Measurements from ENCODE around the gene MINDY4.

The MINDY4 gene

GRCh38 chr7:30931929-30932540 lies 160.8 kb downstream of the MINDY4 start:
- in situ Hi-C loops (cut with HindIII; ENCODE audit: low sequenced_read_pairs), result no loop called here
- no peak for DNase-seq (ENCODE audit: low read depth, low spot score)
- no peak overlapping the region for H3K4me3 ChIP-seq (ENCODE audit: low read depth, low read length)
- no peak for TF ChIP-seq CTCF (IDR thresholded peaks at IDR 0.05; ENCODE audit: low read depth, low read length)

GRCh38 chr7:30932562-30932961 lies 161.3 kb downstream of the MINDY4 start:
- no peak for DNase-seq (ENCODE audit: low read depth, low spot score)
- TF ChIP-seq CTCF (IDR thresholded peaks at IDR 0.05; ENCODE audit: low read depth, low read length), result no peak
- H3K4me3 ChIP-seq (ENCODE audit: low read depth, low read length), result no peak overlapping the region
- in situ Hi-C loops (cut with HindIII; ENCODE audit: low sequenced_read_pairs), result no loop called here

GRCh38 chr7:30933124-30933974 lies 162.1 kb downstream of the MINDY4 start:
- in situ Hi-C loops (cut with HindIII; ENCODE audit: low sequenced_read_pairs), result no loop called here
- no peak for DNase-seq (ENCODE audit: low read depth, low spot score)
- no peak overlapping the region for H3K4me3 ChIP-seq (ENCODE audit: low read depth, low read length)
- no peak for TF ChIP-seq CTCF (IDR thresholded peaks at IDR 0.05; ENCODE audit: low read depth, low read length)

GRCh38 chr7:30934225-30934624 lies 163.0 kb downstream of the MINDY4 start:
- in situ Hi-C loops (cut with HindIII; ENCODE audit: low sequenced_read_pairs), result no loop called here
- no peak for TF ChIP-seq CTCF (IDR thresholded peaks at IDR 0.05; ENCODE audit: low read depth, low read length)

GRCh38 chr7:30934732-30935568 lies 163.7 kb downstream of the MINDY4 start:
- DNase-seq (ENCODE audit: low read depth, low spot score), result no peak
- H3K4me3 ChIP-seq (ENCODE audit: low read depth, low read length), result no peak overlapping the region
- TF ChIP-seq CTCF (IDR thresholded peaks at IDR 0.05; ENCODE audit: low read depth, low read length), result no peak
- in situ Hi-C loops (cut with HindIII; ENCODE audit: low sequenced_read_pairs), result no loop called here

More at GRCh38 chr7:30934225-30934624, 163.0 kb downstream of the MINDY4 start:
- DNase-seq (ENCODE audit: low read depth, low spot score), result no peak
- no peak overlapping the region for H3K4me3 ChIP-seq (ENCODE audit: low read depth, low read length)

- in situ Hi-C loops (cut with HindIII; ENCODE audit: low sequenced_read_pairs), result no loop called here
- TF ChIP-seq CTCF (IDR thresholded peaks at IDR 0.05; ENCODE audit: low read depth, low read length), result no peak
Observed at GRCh38 chr7:30935569-30935877, 164.3 kb downstream of the MINDY4 start.

More at GRCh38 chr7:30935569-30935877, 164.3 kb downstream of the MINDY4 start:
- no peak overlapping the region for H3K4me3 ChIP-seq (ENCODE audit: low read depth, low read length)
- DNase-seq (ENCODE audit: low read depth, low spot score), result no peak

Measured in astrocyte of the spinal cord (primary cell).